SK-N-SH (cell line): Measurements from ENCODE around the gene EHD1. TPM values are rescaled to one million over a fixed set of nuclear protein-coding genes. Genes with fewer than 3 reads are reported as not detected.

ENCODE experiments used
- CTCF ChIA-PET: fragments of 300-600, 350-600 bp; formaldehyde crosslinking; extraction: SDS; loops from one replicate; lab custom pipeline; 2021; lab: Yijun Ruan, JAX
- POLR2A ChIA-PET: fragments of 350-600 bp; sonication (Branson Sonifier 250); formaldehyde crosslinking; extraction: SDS; loops from one replicate; lab custom pipeline; 2020; ENCODE audit warnings: antibody characterized with exemption, inconsistent platforms; lab: Yijun Ruan, JAX
- DNase-seq: peaks from one replicate; pipeline ENCODE4 v3.0.0; 2012
- H2AFZ ChIP-seq: fragments of 200-600 bp; sonication (generic); 2 replicates; pipeline ENCODE4 v1.8.1; 2016; ENCODE audit warnings: antibody characterized with exemption, mild to moderate bottlenecking, low read depth
- H3F3A ChIP-seq: fragments of 200-600 bp; sonication (generic); replicated peaks from 2 replicates; pipeline ENCODE3; 2016; ENCODE audit warnings: antibody characterized with exemption, mild to moderate bottlenecking; ENCODE audit not compliant: insufficient read depth
- H3K27ac ChIP-seq, 2 experiments: fragments of 200-500 bp in 1 of 2; fragments of 200-600 bp in 1 of 2; sonication (Bioruptor generic) in 1 of 2; sonication (generic), shearing (Covaris generic) in 1 of 2; 2 replicates each; pipeline versions ENCODE4 v1.5.1 to v1.6.1; 2014 to 2016; ENCODE audit warnings: low read depth in 2 of 2, inconsistent platforms in 1 of 2, low read length in 1 of 2, mild to moderate bottlenecking in 1 of 2, mixed read lengths in 1 of 2
- H3K27me3 ChIP-seq: fragments of 200-600 bp; sonication (generic), shearing (Covaris generic); 2 replicates; pipeline ENCODE4 v1.6.1; 2016; ENCODE audit warnings: mixed run types; ENCODE audit not compliant: insufficient read depth
- H3K36me3 ChIP-seq, 2 experiments: fragments of 200-500 bp in 1 of 2; fragments of 200-600 bp in 1 of 2; sonication (Bioruptor generic) in 1 of 2; sonication (generic) in 1 of 2; replicated peaks in 1 of 2; 2 replicates each; pipeline versions ENCODE3 to v1.5.1; 2014 to 2016; ENCODE audit warnings: low read length in 1 of 2, mild to moderate bottlenecking in 1 of 2; ENCODE audit not compliant: insufficient read depth in 2 of 2, control insufficient read depth in 1 of 2
- H3K4me1 ChIP-seq, 2 experiments: fragments of 200-500 bp in 1 of 2; fragments of 200-600 bp in 1 of 2; sonication (Bioruptor generic) in 1 of 2; sonication (generic), shearing (Covaris generic) in 1 of 2; 2 replicates each; pipeline versions ENCODE4 v1.5.1 to v1.6.1; 2014 to 2016; ENCODE audit warnings: low read depth in 1 of 2, low read length in 1 of 2, mixed run types in 1 of 2; ENCODE audit not compliant: insufficient read depth in 2 of 2, control insufficient read depth in 1 of 2
- H3K4me2 ChIP-seq: fragments of 200-600 bp; sonication (generic), shearing (Covaris generic); 2 replicates; pipeline ENCODE4 v1.6.1; 2017; ENCODE audit warnings: mixed run types
- H3K4me3 ChIP-seq, 2 experiments: fragments of 200-500 bp in 1 of 2; fragments of 200-600 bp in 1 of 2; sonication (Bioruptor generic) in 1 of 2; sonication (generic), shearing (Covaris generic) in 1 of 2; 2 replicates each; pipeline versions ENCODE4 v1.5.1 to v1.8.1; 2014 to 2016; ENCODE audit warnings: low read depth in 2 of 2, inconsistent platforms in 1 of 2, low read length in 1 of 2, mild to moderate bottlenecking in 1 of 2, mixed read lengths in 1 of 2, moderate library complexity in 1 of 2
- H3K79me2 ChIP-seq: fragments of 200-600 bp; sonication (generic); 2 replicates; pipeline ENCODE4 v1.8.1; 2017; ENCODE audit warnings: mild to moderate bottlenecking; ENCODE audit not compliant: insufficient read depth
- H3K9ac ChIP-seq: fragments of 200-600 bp; sonication (generic); 2 replicates; pipeline ENCODE4 v1.6.1; 2017; ENCODE audit warnings: mixed run types
- H3K9me2 ChIP-seq: fragments of 200-600 bp; sonication (generic); 2 replicates; pipeline ENCODE4 v1.6.1; 2017; ENCODE audit warnings: mixed run types
- H3K9me3 ChIP-seq: fragments of 200-600 bp; sonication (generic); 2 replicates; pipeline ENCODE4 v1.6.1; 2017; ENCODE audit warnings: mixed run types, mild to moderate bottlenecking, moderate library complexity
- H4K20me1 ChIP-seq: fragments of 200-600 bp; sonication (generic); 2 replicates; pipeline ENCODE4 v1.6.1; 2017; ENCODE audit warnings: mild to moderate bottlenecking, mixed run types; ENCODE audit not compliant: insufficient read depth
- CHD2 ChIP-seq: fragments of 150-350 bp; IDR thresholded peaks from 2 replicates; pipeline ENCODE4 v1.6.1; 2018; ENCODE audit warnings: low read length; ENCODE audit not compliant: partially characterized antibody
- GABPA ChIP-seq: IDR thresholded peaks from 2 replicates; pipeline ENCODE4 v1.4.0; 2012; ENCODE audit warnings: low read depth, mild to moderate bottlenecking
- JUND ChIP-seq: IDR thresholded peaks from 2 replicates; pipeline ENCODE4 v1.4.0; 2012
- NFIC ChIP-seq: IDR thresholded peaks from 2 replicates; pipeline ENCODE4 v1.4.0; 2012; ENCODE audit warnings: borderline replicate concordance
- NRF1 ChIP-seq: IDR thresholded peaks from 2 replicates; pipeline ENCODE4 v1.6.1; 2012; ENCODE audit warnings: low read depth, mild to moderate bottlenecking, low read length
- POLR2AphosphoS5 ChIP-seq: IDR thresholded peaks from 2 replicates; pipeline ENCODE4 v1.6.1; 2012; ENCODE audit warnings: low read depth, low read length
- RAD21 ChIP-seq: IDR thresholded peaks from 2 replicates; pipeline ENCODE4 v1.6.1; 2012; ENCODE audit warnings: mild to moderate bottlenecking, low read length
- RFX5 ChIP-seq: IDR thresholded peaks from 2 replicates; pipeline ENCODE4 v1.6.1; 2012; ENCODE audit warnings: mild to moderate bottlenecking, improper control_type of control experiment, low read length
- TCF12 ChIP-seq: IDR thresholded peaks from 2 replicates; pipeline ENCODE4 v1.4.0; 2012
- TEAD4 ChIP-seq: IDR thresholded peaks from 2 replicates; pipeline ENCODE4 v1.4.0; 2012; ENCODE audit warnings: mild to moderate bottlenecking, borderline replicate concordance; ENCODE audit not compliant: insufficient read depth
- WGBS: methylation state at CpG from one replicate; pipeline ENCODE4 v1.1.6; 2017; ENCODE audit warnings: low lambda C conversion rate; 5-methylcytosine and 5-hydroxymethylcytosine counted together
- polyA plus RNA-seq, 3 experiments: library from polyadenylated mRNA; depleted of rRNA; stranded (reverse); fragments of >200 nt; gene quantifications; 2 replicates each; pipeline ENCODE4 v1.2.3, GENCODE V29; 2012
- TF ChIP-seq, protein P1 (sequence below): fragments of 150-350 bp; IDR thresholded peaks from 2 replicates; pipeline ENCODE4 v1.6.1; 2017; ENCODE audit warnings: antibody characterized with exemption, low read length, low read depth, borderline replicate concordance
- TF ChIP-seq, protein P2 (sequence below): IDR thresholded peaks from 2 replicates; pipeline ENCODE4; 2012

Gene EHD1
- polyA plus RNA-seq, 1 of the 3 experiments (the other 2 are of a cell fraction) = 93.3 TPM

DNA sequence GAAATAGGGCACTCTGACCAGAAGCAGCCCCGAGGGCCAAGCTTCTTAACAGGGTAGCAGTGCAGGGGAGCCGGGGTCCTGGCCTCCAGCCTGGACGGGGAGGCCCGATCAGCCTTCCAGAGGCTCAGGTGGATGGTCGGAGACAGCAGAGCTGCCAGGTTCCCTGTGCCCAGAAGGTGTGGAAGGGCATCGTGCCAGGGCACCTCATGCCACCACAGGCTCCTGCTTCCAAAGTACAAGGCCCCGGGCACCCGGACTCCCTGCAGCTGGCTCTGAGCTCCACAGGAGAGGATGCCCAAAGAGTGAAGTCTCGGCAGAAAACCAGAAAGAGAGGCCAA is 14.3 kb downstream of the EHD1 start:
- Histone ChIP-seq H3F3A (peaks cover 10% of the 10 kb centered on the region), H2AFZ (no peak overlapping the region), H3K27me3 (no peaks in the 10 kb centered on the region), H3K4me2 (no peak overlapping the region; the same call in 1 of the 2 replicates), H3K4me3 (no peak overlapping the region), H3K36me3 (peaks cover 4 to 7% of the 10 kb centered on the region in 2 experiments), H3K9me3 (no peaks in the 10 kb centered on the region), H3K9ac (no peak overlapping the region), H4K20me1 (peaks cover 73% of the 10 kb centered on the region), H3K9me2 (no peaks in the 10 kb centered on the region), H3K27ac (peak overlapping the region in 1 of 2 experiments; percentile 6; a peak in 1 of 4 replicates), H3K79me2 (peaks cover 91% of the 10 kb centered on the region), H3K4me1 (peaks cover 5 to 6% of the 10 kb centered on the region in 2 experiments; a peak in 3 of 4 replicates)
- ChIA-PET CTCF (interaction anchor here (0.7 to 5.3 kb wide), 10 partner anchors 9 to 30 kb away, joined by 3 to 40 read pairs (median 6); partner anchors contain the start of genes CDC42BPG and EHD1), POLR2A (interaction anchor here (1.0 kb wide), 1 partner anchor 29 kb away, joined by 3 read pairs; no protein-coding TSS in a partner anchor)
- 88% methylated on average over 5 of the region's 9 CpGs for WGBS
- no peak for DNase-seq
- TF ChIP-seq, protein P1, sequence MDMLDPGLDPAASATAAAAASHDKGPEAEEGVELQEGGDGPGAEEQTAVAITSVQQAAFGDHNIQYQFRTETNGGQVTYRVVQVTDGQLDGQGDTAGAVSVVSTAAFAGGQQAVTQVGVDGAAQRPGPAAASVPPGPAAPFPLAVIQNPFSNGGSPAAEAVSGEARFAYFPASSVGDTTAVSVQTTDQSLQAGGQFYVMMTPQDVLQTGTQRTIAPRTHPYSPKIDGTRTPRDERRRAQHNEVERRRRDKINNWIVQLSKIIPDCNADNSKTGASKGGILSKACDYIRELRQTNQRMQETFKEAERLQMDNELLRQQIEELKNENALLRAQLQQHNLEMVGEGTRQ = no peak
- TF ChIP-seq, protein P2, sequence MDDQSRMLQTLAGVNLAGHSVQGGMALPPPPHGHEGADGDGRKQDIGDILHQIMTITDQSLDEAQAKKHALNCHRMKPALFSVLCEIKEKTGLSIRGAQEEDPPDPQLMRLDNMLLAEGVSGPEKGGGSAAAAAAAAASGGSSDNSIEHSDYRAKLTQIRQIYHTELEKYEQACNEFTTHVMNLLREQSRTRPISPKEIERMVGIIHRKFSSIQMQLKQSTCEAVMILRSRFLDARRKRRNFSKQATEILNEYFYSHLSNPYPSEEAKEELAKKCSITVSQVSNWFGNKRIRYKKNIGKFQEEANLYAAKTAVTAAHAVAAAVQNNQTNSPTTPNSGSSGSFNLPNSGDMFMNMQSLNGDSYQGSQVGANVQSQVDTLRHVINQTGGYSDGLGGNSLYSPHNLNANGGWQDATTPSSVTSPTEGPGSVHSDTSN = no peak
- TF ChIP-seq RAD21 = no peak
- TF ChIP-seq NFIC = no peak
- no peak for TF ChIP-seq TEAD4
- TF ChIP-seq RFX5 = no peak
- TF ChIP-seq JUND = no peak
- TF ChIP-seq GABPA = no peak
- TF ChIP-seq NRF1 = no peak

DNA sequence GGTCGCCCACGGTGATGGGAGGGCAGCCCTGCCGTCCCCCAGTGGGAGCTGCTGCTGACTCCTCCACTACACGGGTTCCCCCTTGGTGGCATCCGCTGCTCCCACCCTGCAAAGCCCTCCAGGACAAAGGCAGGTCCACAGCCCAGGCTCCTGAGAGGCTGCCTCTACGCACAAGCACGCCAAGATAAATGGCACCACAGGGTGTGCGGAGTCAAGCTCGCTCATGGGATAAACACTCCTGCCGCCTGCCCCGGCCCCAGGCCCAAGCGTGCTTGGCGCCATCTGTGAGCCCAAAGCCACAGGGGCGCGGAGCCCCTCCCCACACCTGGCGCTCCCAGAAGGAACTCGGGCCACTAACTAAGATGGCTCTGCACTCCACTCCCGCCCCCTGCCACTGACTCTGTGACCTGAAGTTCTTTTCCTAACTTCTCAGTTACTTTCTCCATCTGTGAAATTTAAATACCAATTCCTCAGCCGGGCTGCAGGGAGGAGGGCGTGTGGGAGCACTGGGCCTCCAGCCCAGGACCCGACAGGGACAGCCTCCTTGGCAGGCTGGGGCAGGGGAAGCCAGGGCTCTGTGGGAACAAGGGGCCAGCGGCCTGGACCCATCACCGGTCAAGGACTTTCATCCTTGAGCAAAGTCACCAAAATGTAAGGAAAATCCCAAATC is 14.9 kb downstream of the EHD1 start:
- no peaks in the 10 kb centered on the region for H3K9me3 ChIP-seq
- 88% methylated on average over 11 of the region's 23 CpGs for WGBS
- H4K20me1 ChIP-seq = peaks cover 67% of the 10 kb centered on the region
- H3K27ac ChIP-seq = no peak overlapping the region
- H3K36me3 ChIP-seq = peaks cover 7 to 9% of the 10 kb centered on the region in 2 experiments
- no peak overlapping the region for H3K9ac ChIP-seq
- ChIA-PET POLR2A (no interaction called here), CTCF (interaction anchor here (0.7 to 5.3 kb wide), 10 partner anchors 10 to 222 kb away, joined by 3 to 40 read pairs (median 6); partner anchors contain the start of genes CDC42BPG and EHD1)
- H3K27me3 ChIP-seq = no peaks in the 10 kb centered on the region
- H3K4me2 ChIP-seq = no peak overlapping the region
- DNase-seq = no peak
- H2AFZ ChIP-seq = no peak overlapping the region
- H3K79me2 ChIP-seq = peaks cover 86% of the 10 kb centered on the region
- H3F3A ChIP-seq = peaks cover 7% of the 10 kb centered on the region
- TF ChIP-seq TEAD4 = no peak
- TF ChIP-seq NRF1 = no peak
- no peak for TF ChIP-seq TCF12
- no peak for TF ChIP-seq CHD2
- TF ChIP-seq POLR2AphosphoS5 = no peak
- TF ChIP-seq, all 33 proteins: peak for 0
- peaks cover 0 to 6% of the 10 kb centered on the region in 2 experiments; a peak in 2 of 4 replicates for H3K4me1 ChIP-seq
- H3K4me3 ChIP-seq = no peak overlapping the region
- H3K9me2 ChIP-seq = no peaks in the 10 kb centered on the region
